Tibial nerve (tissue), 4 donors: ENCODE measurements around the gene RTN4. TPM values are rescaled to one million over a fixed set of nuclear protein-coding genes. Genes with fewer than 3 reads are reported as not detected.

Experiments
- DNase-seq, 2 donors: peaks; one replicate each; pipeline ENCODE4 v3.0.0-alpha.2; 2019; ENCODE audit warnings: low spot score in 2 of 2
- H3K27ac ChIP-seq, 4 donors: fragments of 200-600 bp; sonication (generic) in 3 of 4; one replicate each; pipeline ENCODE4 v1.5.1; 2017 to 2019; ENCODE audit warnings: mild to moderate bottlenecking in 1 of 4
- H3K27me3 ChIP-seq, 2 donors: fragments of 200-600 bp; sonication (generic) in 1 of 2; one replicate each; pipeline versions ENCODE4 v1.5.1 to v1.6.0; 2017 to 2019
- H3K36me3 ChIP-seq, 3 donors: fragments of 200-600 bp; sonication (generic); one replicate each; pipeline ENCODE4 v1.5.1; 2018 to 2019
- H3K4me1 ChIP-seq, 4 donors: fragments of 200-600 bp; sonication (generic) in 3 of 4; one replicate each; pipeline ENCODE4 v1.5.1; 2017 to 2019
- H3K4me3 ChIP-seq, 4 donors: fragments of 200-600 bp; sonication (generic) in 3 of 4; one replicate each; pipeline ENCODE4 v1.5.1; 2017 to 2019; ENCODE audit warnings: mild to moderate bottlenecking in 1 of 4, moderate library complexity in 1 of 4
- H3K9me3 ChIP-seq, 4 donors: fragments of 200-600 bp; sonication (generic) in 3 of 4; one replicate each; pipeline ENCODE4 v1.5.1; 2017 to 2019
- CTCF ChIP-seq, 5 experiments: fragments of 200-600 bp in 3 of 5; fragments of 450-650 bp in 2 of 5; sonication (generic) in 3 of 5; IDR thresholded peaks; one replicate each; pipeline ENCODE4 v1.5.1; 2016 to 2019; ENCODE audit warnings: antibody characterized with exemption in 5 of 5, mild to moderate bottlenecking in 3 of 5, moderate library complexity in 2 of 5
- EP300 ChIP-seq, 2 donors: sonication (generic); formaldehyde crosslinking; IDR thresholded peaks; one replicate each; pipeline ENCODE4 v1.6.1; 2017; ENCODE audit warnings: antibody characterized with exemption in 2 of 2, mild to moderate bottlenecking in 1 of 2
- POLR2A ChIP-seq, 2 donors: fragments of 450-650 bp; IDR thresholded peaks; one replicate each; pipeline ENCODE4 v1.6.1; 2017; ENCODE audit warnings: antibody characterized with exemption in 2 of 2, mild to moderate bottlenecking in 2 of 2, moderate library complexity in 2 of 2
- WGBS, 2 donors: methylation state at CpG; one replicate each; pipeline ENCODE4 v1.1.5; 2018; 5-methylcytosine and 5-hydroxymethylcytosine counted together
- total RNA-seq, 4 donors: library from RNA; depleted of rRNA; stranded (reverse); fragments of >200 nt; gene quantifications; one replicate each; pipeline ENCODE4 v1.1.0, GENCODE V29; 2016

RTN4 gene
- total RNA-seq, 4 donors from 2014 or later = 232 to 245 (median 243) TPM

- Histone ChIP-seq H3K4me3 (no peak overlapping the region), H3K27me3 (no peaks in the 10 kb centered on the region), H3K27ac (no peak overlapping the region), H3K36me3 (peaks cover 0 to 17% (median 0%) of the 10 kb centered on the region in 3 donors), H3K4me1 (peaks cover 0 to 34% (median 0%) of the 10 kb centered on the region in 4 donors), H3K9me3 (no peaks in the 10 kb centered on the region)
- TF ChIP-seq POLR2A (IDR thresholded peaks at IDR 0.05) = no peak
- no peak for TF ChIP-seq EP300 (IDR thresholded peaks at IDR 0.05)
- TF ChIP-seq CTCF (IDR thresholded peaks at IDR 0.05) = no peak
- WGBS, 2 donors = 90 to 94% methylated on average over 6 of the region's 6 CpGs
- no peak for DNase-seq
Observed at GRCh38 chr2:54965425-54965824, 84.8 kb downstream of the RTN4 start.

- no peaks in the 10 kb centered on the region for H3K27me3 ChIP-seq
- TF ChIP-seq POLR2A (IDR thresholded peaks at IDR 0.05) = no peak
- TF ChIP-seq CTCF (IDR thresholded peaks at IDR 0.05) = no peak
- TF ChIP-seq EP300 (IDR thresholded peaks at IDR 0.05) = no peak
- H3K9me3 ChIP-seq = no peaks in the 10 kb centered on the region
- 50 to 68% methylated on average over 4 of the region's 4 CpGs for WGBS, 2 donors
- DNase-seq = no peak
- H3K36me3 ChIP-seq = peaks cover 0 to 11% (median 0%) of the 10 kb centered on the region in 3 donors
- H3K27ac ChIP-seq = peak overlapping the region in 1 of 4 donors; percentile 6
- H3K4me3 ChIP-seq = no peak overlapping the region
- H3K4me1 ChIP-seq = peaks cover 0 to 34% (median 0%) of the 10 kb centered on the region in 4 donors
Observed at GRCh38 chr2:54964816-54965215, 85.4 kb downstream of the RTN4 start.

- Histone ChIP-seq H3K36me3 (peaks cover 0 to 9% (median 0%) of the 10 kb centered on the region in 3 donors), H3K9me3 (no peaks in the 10 kb centered on the region), H3K4me1 (peaks cover 0 to 34% (median 0%) of the 10 kb centered on the region in 4 donors), H3K27me3 (no peaks in the 10 kb centered on the region), H3K4me3 (no peak overlapping the region), H3K27ac (peak overlapping the region in 1 of 4 donors; percentile 8)
- no peak for DNase-seq
- WGBS, 2 donors = 89 to 90% methylated on average over 8 of the region's 8 CpGs
- no peak for TF ChIP-seq POLR2A (IDR thresholded peaks at IDR 0.05)
- no peak for TF ChIP-seq EP300 (IDR thresholded peaks at IDR 0.05)
- no peak for TF ChIP-seq CTCF (IDR thresholded peaks at IDR 0.05)
Observed at GRCh38 chr2:54964271-54964670, 86.0 kb downstream of the RTN4 start.

- no peak for DNase-seq
- no peaks in the 10 kb centered on the region for H3K27me3 ChIP-seq
- TF ChIP-seq CTCF (IDR thresholded peaks at IDR 0.05) (no peak), EP300 (IDR thresholded peaks at IDR 0.05) (no peak), POLR2A (IDR thresholded peaks at IDR 0.05) (no peak)
- H3K4me1 ChIP-seq = peaks cover 0 to 34% (median 0%) of the 10 kb centered on the region in 4 donors
- H3K9me3 ChIP-seq = no peaks in the 10 kb centered on the region
- peak overlapping the region in 3 of 4 donors; percentile 36 to 74 (median 36) for H3K27ac ChIP-seq
- WGBS, 2 donors = 88 to 89% methylated on average over 2 of the region's 2 CpGs
- peaks cover 0 to 7% (median 0%) of the 10 kb centered on the region in 3 donors for H3K36me3 ChIP-seq
- no peak overlapping the region for H3K4me3 ChIP-seq
Observed at GRCh38 chr2:54963476-54963875, 86.8 kb downstream of the RTN4 start.

- Histone ChIP-seq H3K9me3 (no peaks in the 10 kb centered on the region), H3K27ac (peak overlapping the region in 3 of 4 donors; percentile 36 to 74 (median 36)), H3K27me3 (no peaks in the 10 kb centered on the region), H3K36me3 (peaks cover 0 to 2% (median 0%) of the 10 kb centered on the region in 3 donors), H3K4me1 (peaks cover 0 to 31% (median 0%) of the 10 kb centered on the region in 4 donors), H3K4me3 (no peak overlapping the region)
- no peak for DNase-seq
- WGBS, 2 donors = 63 to 69% methylated on average over 3 of the region's 3 CpGs
- no peak for TF ChIP-seq CTCF (IDR thresholded peaks at IDR 0.05)
- no peak for TF ChIP-seq EP300 (IDR thresholded peaks at IDR 0.05)
- TF ChIP-seq POLR2A (IDR thresholded peaks at IDR 0.05) = no peak
Observed at GRCh38 chr2:54962935-54963440, 87.3 kb downstream of the RTN4 start.
